GM21576 (cell line): Measurements from ENCODE around the gene ZNF891.

ENCODE experiments used
- ATAC-seq: cut with Tn5 transposase; IDR thresholded peaks from one replicate; pipeline ENCODE4 v1.9.1; 2021; ENCODE audit warnings: mild to moderate bottlenecking, moderate library complexity; ENCODE audit not compliant: unreplicated experiment

ZNF891 gene

DNA sequence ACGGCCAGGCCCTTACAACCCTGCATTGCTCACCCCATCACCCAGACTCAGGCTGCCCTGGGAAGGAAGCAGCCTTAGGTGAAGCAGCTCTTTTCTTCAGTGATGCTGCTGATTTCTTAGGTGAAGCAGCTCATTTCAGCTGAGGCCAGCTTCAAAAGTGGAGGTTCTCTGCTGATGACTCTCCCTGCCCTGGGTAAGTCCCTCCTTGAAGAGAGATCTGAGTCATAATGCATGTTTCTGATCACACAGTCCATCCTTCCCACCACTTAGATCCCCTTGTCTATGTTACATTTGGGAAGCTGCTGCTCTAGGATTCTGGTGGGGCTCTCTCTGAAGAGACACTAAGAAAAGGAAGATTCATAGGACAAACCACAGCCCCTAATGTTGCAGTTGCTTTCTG is 66.5 kb downstream of the ZNF891 start:
- ATAC-seq = no peak

DNA sequence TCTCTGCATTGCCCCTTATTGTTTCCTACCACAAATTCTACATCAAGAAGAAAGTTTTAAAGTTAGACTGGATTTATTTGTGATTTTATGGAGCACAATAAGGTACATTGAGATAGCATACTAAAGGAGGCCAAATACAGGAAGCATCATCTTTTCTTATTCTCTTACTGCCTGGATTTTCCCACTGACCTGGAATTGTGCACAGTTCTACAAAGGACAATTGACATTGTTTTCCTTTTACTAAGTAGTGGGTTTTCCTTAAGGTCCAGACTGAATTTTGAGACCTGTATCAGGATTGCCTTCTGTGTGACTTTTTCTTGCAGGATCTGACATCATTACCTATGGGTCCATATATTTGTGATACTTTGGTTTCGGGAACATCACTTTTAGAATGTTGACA is 68.1 kb downstream of the ZNF891 start:
- no peak for ATAC-seq

DNA sequence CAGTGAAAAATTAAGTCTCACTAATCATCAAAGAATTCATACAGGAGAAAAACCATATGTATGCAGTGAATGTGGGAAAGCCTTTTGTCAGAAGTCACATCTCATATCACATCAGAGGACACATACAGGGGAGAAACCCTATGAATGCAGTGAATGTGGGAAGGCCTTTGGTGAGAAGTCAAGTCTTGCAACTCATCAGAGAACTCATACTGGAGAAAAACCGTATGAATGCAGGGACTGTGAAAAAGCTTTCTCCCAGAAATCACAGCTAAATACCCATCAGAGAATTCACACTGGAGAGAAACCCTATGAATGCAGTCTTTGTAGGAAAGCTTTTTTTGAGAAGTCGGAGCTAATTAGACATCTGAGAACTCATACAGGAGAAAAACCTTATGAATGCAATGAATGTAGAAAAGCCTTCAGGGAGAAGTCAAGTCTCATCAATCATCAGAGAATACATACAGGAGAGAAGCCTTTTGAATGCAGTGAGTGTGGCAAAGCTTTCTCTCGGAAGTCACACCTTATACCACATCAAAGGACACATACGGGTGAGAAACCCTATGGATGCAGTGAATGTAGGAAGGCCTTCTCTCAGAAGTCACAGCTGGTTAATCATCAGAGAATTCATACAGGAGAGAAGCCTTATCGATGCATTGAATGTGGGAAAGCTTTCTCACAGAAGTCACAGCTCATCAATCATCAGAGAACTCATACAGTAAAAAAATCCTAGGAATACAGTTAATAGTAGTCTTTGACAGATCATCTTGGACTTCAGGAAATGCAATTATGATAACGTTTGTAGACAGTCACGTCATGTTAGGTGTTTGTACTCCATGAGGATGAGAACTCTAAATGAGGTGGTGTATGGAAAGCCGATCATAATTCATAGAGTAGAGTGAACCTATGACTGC is 71.6 kb downstream of the ZNF891 start:
- no peak for ATAC-seq

DNA sequence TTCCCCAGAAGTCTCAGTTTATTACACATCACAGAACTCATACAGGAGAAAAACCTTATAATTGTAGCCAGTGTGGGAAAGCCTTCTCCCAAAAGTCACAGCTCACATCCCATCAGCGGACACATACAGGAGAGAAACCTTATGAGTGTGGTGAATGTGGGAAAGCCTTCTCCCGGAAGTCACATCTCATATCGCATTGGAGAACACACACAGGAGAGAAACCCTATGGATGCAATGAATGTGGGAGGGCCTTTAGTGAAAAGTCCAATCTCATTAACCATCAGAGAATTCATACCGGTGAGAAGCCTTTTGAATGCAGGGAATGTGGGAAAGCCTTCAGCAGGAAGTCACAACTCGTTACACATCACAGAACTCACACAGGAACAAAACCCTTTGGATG is 72.6 kb downstream of the ZNF891 start:
- no peak for ATAC-seq
